22Rv1 (cell line): ENCODE data around the gene GRIK1.

ENCODE experiments used
- CTCF ChIP-seq: fragments of 450-650 bp; IDR thresholded peaks from 2 replicates; pipeline ENCODE4 v1.5.1; 2017; ENCODE audit warnings: mild to moderate bottlenecking
- ZFX ChIP-seq: fragments of 450-650 bp; IDR thresholded peaks from 2 replicates; pipeline ENCODE4 v1.6.1; 2017; ENCODE audit warnings: antibody characterized with exemption, borderline replicate concordance

- TF ChIP-seq CTCF (no peak), ZFX (no peak)
These were observed 79.5 kb downstream of the GRIK1 start for GRCh38 chr21:29860346-29860745.
